ENCODE data around the gene SGCA. TPM values are rescaled to one million over a fixed set of nuclear protein-coding genes. Genes with fewer than 3 reads are reported as not detected.
A peak's percentile ranks its signal among the peaks of the same experiment; 100 is the strongest.

Gene SGCA
- total and polyA plus RNA-seq, 2 of the 13 experiments (the other 11 are each of a cell fraction or from before 2014, with no cell fraction given) = not detected

- TF ChIP-seq, protein P1, sequence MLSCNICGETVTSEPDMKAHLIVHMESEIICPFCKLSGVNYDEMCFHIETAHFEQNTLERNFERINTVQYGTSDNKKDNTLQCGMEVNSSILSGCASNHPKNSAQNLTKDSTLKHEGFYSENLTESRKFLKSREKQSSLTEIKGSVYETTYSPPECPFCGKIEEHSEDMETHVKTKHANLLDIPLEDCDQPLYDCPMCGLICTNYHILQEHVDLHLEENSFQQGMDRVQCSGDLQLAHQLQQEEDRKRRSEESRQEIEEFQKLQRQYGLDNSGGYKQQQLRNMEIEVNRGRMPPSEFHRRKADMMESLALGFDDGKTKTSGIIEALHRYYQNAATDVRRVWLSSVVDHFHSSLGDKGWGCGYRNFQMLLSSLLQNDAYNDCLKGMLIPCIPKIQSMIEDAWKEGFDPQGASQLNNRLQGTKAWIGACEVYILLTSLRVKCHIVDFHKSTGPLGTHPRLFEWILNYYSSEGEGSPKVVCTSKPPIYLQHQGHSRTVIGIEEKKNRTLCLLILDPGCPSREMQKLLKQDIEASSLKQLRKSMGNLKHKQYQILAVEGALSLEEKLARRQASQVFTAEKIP (CRISPR knock-in tag; IDR thresholded peaks at IDR 0.05; ENCODE audit: borderline replicate concordance) = no peak
- TF ChIP-seq HNRNPH1 (optimal IDR thresholded peaks at IDR 0.05; ENCODE audit: low read depth, low read length) (no peak), ARNT2 (CRISPR knock-in tag; IDR thresholded peaks at IDR 0.05; ENCODE audit: low read depth) (peak; percentile 52; the same call in 1 of the 2 replicates), HNRNPK (IDR thresholded peaks at IDR 0.05; ENCODE audit: low read depth, low read length, poor library complexity, severe bottlenecking) (peak; percentile 17), CTCF (CRISPR knock-in tag; IDR thresholded peaks at IDR 0.05) (peak; percentile 43), HNF1B (CRISPR knock-in tag; IDR thresholded peaks at IDR 0.05) (peak; percentile 87; the same call in 1 of the 2 replicates), ZNF619 (CRISPR knock-in tag; IDR thresholded peaks at IDR 0.05) (no peak), CEBPG (CRISPR knock-in tag; IDR thresholded peaks at IDR 0.05) (0 out of 2 replicates have a peak, but pooled peaks have one; percentile 34), KDM2A (CRISPR knock-in tag; IDR thresholded peaks at IDR 0.05; ENCODE audit: borderline replicate concordance, low read depth) (peak; percentile 68; the same call in 1 of the 2 replicates), ZNF607 (CRISPR knock-in tag; IDR thresholded peaks at IDR 0.05; ENCODE audit: borderline replicate concordance) (peak; percentile 75; the same call in 1 of the 2 replicates), ZNF605 (CRISPR knock-in tag; IDR thresholded peaks at IDR 0.05) (peak; percentile 81), KLF9 (CRISPR knock-in tag; IDR thresholded peaks at IDR 0.05; ENCODE audit: low read depth) (no peak), ESRRA (CRISPR knock-in tag; IDR thresholded peaks at IDR 0.05; ENCODE audit: low read depth) (0 out of 2 replicates have a peak, but pooled peaks have one; percentile 66), RORA (CRISPR knock-in tag; IDR thresholded peaks at IDR 0.05) (no peak), SALL1 (CRISPR knock-in tag; IDR thresholded peaks at IDR 0.05) (peak; percentile 71), SCMH1 (CRISPR knock-in tag; IDR thresholded peaks at IDR 0.05; ENCODE audit: borderline replicate concordance) (no peak), ZSCAN31 (CRISPR knock-in tag; IDR thresholded peaks at IDR 0.05; ENCODE audit: low read depth) (peak; percentile 21; the same call in 1 of the 2 replicates)
- TF ChIP-seq, protein P2, sequence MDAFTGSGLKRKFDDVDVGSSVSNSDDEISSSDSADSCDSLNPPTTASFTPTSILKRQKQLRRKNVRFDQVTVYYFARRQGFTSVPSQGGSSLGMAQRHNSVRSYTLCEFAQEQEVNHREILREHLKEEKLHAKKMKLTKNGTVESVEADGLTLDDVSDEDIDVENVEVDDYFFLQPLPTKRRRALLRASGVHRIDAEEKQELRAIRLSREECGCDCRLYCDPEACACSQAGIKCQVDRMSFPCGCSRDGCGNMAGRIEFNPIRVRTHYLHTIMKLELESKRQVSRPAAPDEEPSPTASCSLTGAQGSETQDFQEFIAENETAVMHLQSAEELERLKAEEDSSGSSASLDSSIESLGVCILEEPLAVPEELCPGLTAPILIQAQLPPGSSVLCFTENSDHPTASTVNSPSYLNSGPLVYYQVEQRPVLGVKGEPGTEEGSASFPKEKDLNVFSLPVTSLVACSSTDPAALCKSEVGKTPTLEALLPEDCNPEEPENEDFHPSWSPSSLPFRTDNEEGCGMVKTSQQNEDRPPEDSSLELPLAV (CRISPR knock-in tag; conservative IDR thresholded peaks at IDR 0.05; ENCODE audit: low read depth) = no peak
- TF ChIP-seq, protein P3, sequence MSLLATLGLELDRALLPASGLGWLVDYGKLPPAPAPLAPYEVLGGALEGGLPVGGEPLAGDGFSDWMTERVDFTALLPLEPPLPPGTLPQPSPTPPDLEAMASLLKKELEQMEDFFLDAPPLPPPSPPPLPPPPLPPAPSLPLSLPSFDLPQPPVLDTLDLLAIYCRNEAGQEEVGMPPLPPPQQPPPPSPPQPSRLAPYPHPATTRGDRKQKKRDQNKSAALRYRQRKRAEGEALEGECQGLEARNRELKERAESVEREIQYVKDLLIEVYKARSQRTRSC (CRISPR knock-in tag; IDR thresholded peaks at IDR 0.05; ENCODE audit: low read depth) = no peak
- TF ChIP-seq, protein P4, sequence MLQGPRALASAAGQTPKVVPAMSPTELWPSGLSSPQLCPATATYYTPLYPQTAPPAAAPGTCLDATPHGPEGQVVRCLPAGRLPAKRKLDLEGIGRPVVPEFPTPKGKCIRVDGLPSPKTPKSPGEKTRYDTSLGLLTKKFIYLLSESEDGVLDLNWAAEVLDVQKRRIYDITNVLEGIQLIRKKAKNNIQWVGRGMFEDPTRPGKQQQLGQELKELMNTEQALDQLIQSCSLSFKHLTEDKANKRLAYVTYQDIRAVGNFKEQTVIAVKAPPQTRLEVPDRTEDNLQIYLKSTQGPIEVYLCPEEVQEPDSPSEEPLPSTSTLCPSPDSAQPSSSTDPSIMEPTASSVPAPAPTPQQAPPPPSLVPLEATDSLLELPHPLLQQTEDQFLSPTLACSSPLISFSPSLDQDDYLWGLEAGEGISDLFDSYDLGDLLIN (CRISPR knock-in tag; IDR thresholded peaks at IDR 0.05; ENCODE audit: borderline replicate concordance) = no peak
Measured at GRCh38 chr17:50151937-50152547, 13.8 kb upstream of the SGCA start (continued).
